ENCODE results near the gene ARSJ. TPM values are rescaled to one million over a fixed set of nuclear protein-coding genes. Genes with fewer than 3 reads are reported as not detected.

The ARSJ gene
- total RNA-seq, 4 donors from 2014 or later, result 18.1 to 26.0 (median 21.2) TPM

GRCh38 chr4:113872426-113873260 lies 106.8 kb downstream of the ARSJ start:
- H3K4me1 ChIP-seq, result no peaks in the 10 kb centered on the region
- no peaks in the 10 kb centered on the region for H3K36me3 ChIP-seq
- TF ChIP-seq EP300 (IDR thresholded peaks at IDR 0.05), result no peak
- TF ChIP-seq CTCF (IDR thresholded peaks at IDR 0.05), result no peak
- TF ChIP-seq POLR2AphosphoS5 (IDR thresholded peaks at IDR 0.05), result no peak
- no peak for TF ChIP-seq POLR2A (IDR thresholded peaks at IDR 0.05; ENCODE audit: low read depth)
- WGBS, result 87% methylated on average over 5 of the region's 5 CpGs
- no peak for DNase-seq (ENCODE audit: extremely low spot score)
- H3K4me3 ChIP-seq, result no peak overlapping the region
- no peaks in the 10 kb centered on the region for H3K9me3 ChIP-seq
- intact Hi-C loops (cut with DNase I), result no loop called here
- no peak overlapping the region for H3K27ac ChIP-seq (replicated peaks in 1 of 4)
- H3K27me3 ChIP-seq, result no peaks in the 10 kb centered on the region

DNA sequence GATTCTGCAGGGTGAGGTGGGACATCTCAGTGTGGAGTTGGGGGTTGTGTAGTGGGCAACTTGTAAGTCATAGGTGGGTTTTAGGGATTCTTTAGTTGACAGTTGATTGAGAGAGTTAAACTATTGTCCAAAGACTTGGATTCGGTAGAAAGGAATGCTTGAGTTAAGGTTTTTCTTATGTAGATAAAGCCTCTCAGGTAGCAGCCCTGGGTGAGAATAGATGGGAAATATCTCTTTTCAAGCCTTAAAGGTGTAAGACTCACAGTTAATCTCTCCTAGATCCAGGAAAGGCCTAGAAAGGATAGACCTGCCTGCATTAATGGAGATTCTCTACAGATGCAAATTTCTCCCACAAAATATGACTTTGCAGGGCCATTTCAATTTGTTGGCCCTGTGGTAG lies 108.4 kb downstream of the ARSJ start:
- intact Hi-C loops (cut with DNase I), result no loop called here
- no peak for DNase-seq (ENCODE audit: extremely low spot score)
- H3K27me3 ChIP-seq, result no peaks in the 10 kb centered on the region
- H3K4me1 ChIP-seq, result no peaks in the 10 kb centered on the region
- no peaks in the 10 kb centered on the region for H3K9me3 ChIP-seq
- WGBS, result 95% methylated on average over 1 of the region's 1 CpG
- H3K36me3 ChIP-seq, result no peaks in the 10 kb centered on the region
- TF ChIP-seq CTCF (IDR thresholded peaks at IDR 0.05) (no peak), POLR2A (IDR thresholded peaks at IDR 0.05; ENCODE audit: low read depth) (no peak), POLR2AphosphoS5 (IDR thresholded peaks at IDR 0.05) (no peak), EP300 (IDR thresholded peaks at IDR 0.05) (no peak)
- no peak overlapping the region for H3K4me3 ChIP-seq
- no peak overlapping the region for H3K27ac ChIP-seq (replicated peaks in 1 of 4)

DNA sequence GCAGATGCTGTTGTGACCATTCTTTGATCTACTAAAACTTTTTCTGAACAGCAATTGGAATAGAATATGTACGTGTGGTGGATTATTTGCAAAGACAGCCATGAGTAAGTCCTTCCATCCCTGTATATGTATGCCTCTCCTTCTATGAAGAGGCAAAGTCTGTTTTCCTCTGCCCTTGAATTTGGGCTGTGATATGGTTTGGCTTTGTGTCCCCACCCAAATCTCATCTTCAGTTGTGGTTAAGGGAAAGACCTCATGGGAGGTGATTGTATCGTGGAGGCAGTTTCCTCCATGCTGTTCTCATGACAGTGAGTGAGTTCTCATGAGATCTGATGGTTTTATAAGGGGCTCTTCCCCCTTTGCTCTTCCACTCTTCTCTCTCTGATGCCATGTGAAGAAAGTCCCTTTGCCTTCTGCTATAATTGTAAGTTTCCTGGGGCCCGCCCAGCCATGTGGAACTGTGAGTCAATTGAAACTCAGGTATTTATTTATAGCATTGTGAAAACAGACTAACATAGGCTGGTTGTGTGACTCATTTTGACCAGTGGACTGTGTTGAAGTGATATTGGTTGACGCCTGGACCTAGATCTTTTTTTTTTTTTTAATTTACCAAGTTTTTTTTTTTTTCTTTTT lies 109.6 kb downstream of the ARSJ start:
- no peak for TF ChIP-seq EP300 (IDR thresholded peaks at IDR 0.05)
- no peak for TF ChIP-seq POLR2A (IDR thresholded peaks at IDR 0.05; ENCODE audit: low read depth)
- no peak for TF ChIP-seq POLR2AphosphoS5 (IDR thresholded peaks at IDR 0.05)
- no peak for TF ChIP-seq CTCF (IDR thresholded peaks at IDR 0.05)
- Histone ChIP-seq H3K27me3 (no peaks in the 10 kb centered on the region), H3K9me3 (no peaks in the 10 kb centered on the region), H3K27ac (replicated peaks in 1 of 4) (no peak overlapping the region), H3K4me3 (no peak overlapping the region), H3K4me1 (no peaks in the 10 kb centered on the region), H3K36me3 (no peaks in the 10 kb centered on the region)
- no peak for DNase-seq (ENCODE audit: extremely low spot score)
- WGBS, result 87% methylated on average over 4 of the region's 4 CpGs
- intact Hi-C loops (cut with DNase I), result no loop called here

DNA sequence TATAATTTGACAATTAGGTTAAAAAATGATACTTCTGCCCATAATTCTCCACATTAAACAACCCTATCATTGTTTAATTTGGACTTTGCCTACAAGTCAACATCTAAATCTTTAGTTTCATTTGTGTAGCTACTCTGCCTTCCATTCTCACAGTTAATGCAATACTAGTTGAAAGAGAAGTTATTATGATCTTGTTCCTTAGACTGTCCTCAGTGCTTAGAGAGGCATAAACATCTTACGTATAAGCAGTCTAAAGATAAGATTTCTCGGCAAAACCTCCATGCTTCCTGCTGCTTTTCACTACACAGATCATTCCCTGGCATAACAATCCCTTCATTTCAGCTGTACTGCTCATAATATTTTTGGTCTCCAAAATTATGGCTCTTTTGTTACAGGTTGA lies 112.8 kb downstream of the ARSJ start:
- no peaks in the 10 kb centered on the region for H3K36me3 ChIP-seq
- H3K9me3 ChIP-seq, result no peaks in the 10 kb centered on the region
- WGBS, result 61% methylated on average over 2 of the region's 2 CpGs
- intact Hi-C loops (cut with DNase I), result no loop called here
- no peak overlapping the region for H3K4me3 ChIP-seq
- no peaks in the 10 kb centered on the region for H3K4me1 ChIP-seq
- no peak for DNase-seq (ENCODE audit: extremely low spot score)
- TF ChIP-seq POLR2AphosphoS5 (IDR thresholded peaks at IDR 0.05) (no peak), CTCF (IDR thresholded peaks at IDR 0.05) (no peak), EP300 (IDR thresholded peaks at IDR 0.05) (no peak), POLR2A (IDR thresholded peaks at IDR 0.05; ENCODE audit: low read depth) (no peak)
- no peaks in the 10 kb centered on the region for H3K27me3 ChIP-seq
- no peak overlapping the region for H3K27ac ChIP-seq (replicated peaks in 1 of 4)

All from esophagus muscularis mucosa (tissue), 4 donors.